GM12878 (cell line): ENCODE measurements around the gene CCDC28A. TPM values are rescaled to one million over a fixed set of nuclear protein-coding genes. Genes with fewer than 3 reads are reported as not detected.

Experiments
- ATAC-seq: fragments of 200-7000 bp; cut with Tn5 transposase; 3 replicates; pipeline ENCODE4 v1.9.1; 2020; ENCODE audit warnings: mild to moderate bottlenecking, moderate library complexity
- BruUV-seq: library from RNA; stranded (reverse); fragments of 400-500 nt; replicated peaks from 2 replicates; lab custom pipeline; 2021; lab: Mats Ljungman, UMichigan
- CTCF ChIA-PET: fragments of 300-600 bp; sonication (Branson Sonifier 250); formaldehyde crosslinking; extraction: SDS; loops from one replicate; lab custom pipeline; 2021; ENCODE audit warnings: inconsistent platforms; lab: Yijun Ruan, JAX
- POLR2A ChIA-PET: fragments of 350-600 bp; formaldehyde crosslinking; extraction: SDS; loops from one replicate; lab custom pipeline; 2021; ENCODE audit warnings: inconsistent platforms; lab: Charles Lee
- RAD21 ChIA-PET: fragments of 300-600 bp; sonication (Branson Sonifier 250); formaldehyde crosslinking; loops from one replicate; lab custom pipeline; 2023; ENCODE audit warnings: antibody characterized with exemption; ENCODE audit not compliant: unreplicated experiment; lab: Charles Lee
- SMC1A ChIA-PET: fragments of 300-600 bp; sonication (Branson Sonifier 250); formaldehyde crosslinking; loops from one replicate; lab custom pipeline; 2023; ENCODE audit not compliant: unreplicated experiment, uncharacterized antibody; lab: Charles Lee
- DNase-seq: peaks from one replicate; pipeline ENCODE4 v3.0.0-alpha.2; 2011; ENCODE audit warnings: low read depth, low spot score
- FAIRE-seq: peaks from 3 replicates; lab custom pipeline; 2011; peaks lifted over from hg19 to GRCh38; lab: Jason Lieb, UNC
- H2AFZ ChIP-seq: 2 replicates; pipeline ENCODE4 v1.6.0; 2011; ENCODE audit warnings: low read depth, low read length, control low read depth; ENCODE audit not compliant: control insufficient read depth
- H3K27ac ChIP-seq: 2 replicates; pipeline ENCODE4 v1.5.1; 2011; ENCODE audit warnings: control low read depth; ENCODE audit not compliant: control insufficient read depth, insufficient read depth
- H3K27me3 ChIP-seq, 2 experiments: replicated peaks in 1 of 2; 2 replicates each; pipeline versions ENCODE4 v1.6.0 to v1.6.1; 2011; ENCODE audit warnings: low read length in 1 of 2; ENCODE audit not compliant: control insufficient read depth in 2 of 2, insufficient read depth in 2 of 2
- H3K36me3 ChIP-seq, 2 experiments: 2 replicates each; pipeline ENCODE4 v1.5.1; 2011; ENCODE audit warnings: low read length in 1 of 2; ENCODE audit not compliant: control insufficient read depth in 2 of 2, insufficient read depth in 2 of 2
- H3K4me1 ChIP-seq: 2 replicates; pipeline ENCODE4 v1.6.1; 2011; ENCODE audit warnings: mild to moderate bottlenecking, low read length, moderate library complexity, mixed read lengths; ENCODE audit not compliant: control insufficient read depth, insufficient read depth
- H3K4me2 ChIP-seq: 2 replicates; pipeline ENCODE4 v1.6.0; 2011; ENCODE audit warnings: control low read depth; ENCODE audit not compliant: control insufficient read depth, insufficient read depth
- H3K4me3 ChIP-seq: fragments of 200-600 bp; sonication (generic); 2 replicates; pipeline ENCODE4 v1.5.1; 2016
- H3K79me2 ChIP-seq: 2 replicates; pipeline ENCODE4 v1.6.0; 2011; ENCODE audit warnings: low read length; ENCODE audit not compliant: control insufficient read depth, insufficient read depth
- H3K9ac ChIP-seq: 2 replicates; pipeline ENCODE4 v1.8.0; 2011; ENCODE audit warnings: low read length, control low read depth, mixed read lengths; ENCODE audit not compliant: control insufficient read depth, insufficient read depth
- H3K9me3 ChIP-seq: replicated peaks from 3 replicates; pipeline ENCODE4 v1.5.1; 2011; ENCODE audit warnings: mild to moderate bottlenecking, low read length; ENCODE audit not compliant: control insufficient read depth, insufficient read depth
- H4K20me1 ChIP-seq: 2 replicates; pipeline ENCODE4 v1.6.0; 2011; ENCODE audit not compliant: control insufficient read depth, insufficient read depth
- ATF2 ChIP-seq: IDR thresholded peaks from 2 replicates; pipeline ENCODE4 v1.6.1; 2012; ENCODE audit warnings: low read length, inconsistent platforms
- CTCF ChIP-seq, 3 experiments: IDR thresholded peaks in 2 of 3; conservative IDR thresholded peaks in 1 of 3; 2 replicates each; pipeline ENCODE4 v1.5.1; 2011; ENCODE audit warnings: low read depth in 3 of 3, low read length in 3 of 3, mild to moderate bottlenecking in 3 of 3, control low read depth in 2 of 3, moderate library complexity in 2 of 3, inconsistent platforms in 1 of 3, mixed read lengths in 1 of 3; ENCODE audit not compliant: control insufficient read depth in 2 of 3, insufficient read depth in 1 of 3; ENCODE audit errors: extremely low read depth in 1 of 3
- E2F8 ChIP-seq: fragments of 450-650 bp; IDR thresholded peaks from 2 replicates; pipeline ENCODE4 v1.6.1; 2018; ENCODE audit warnings: mild to moderate bottlenecking, low read depth, moderate library complexity; ENCODE audit not compliant: partially characterized antibody
- ESRRA ChIP-seq: IDR thresholded peaks from 2 replicates; pipeline ENCODE4 v1.6.1; 2012; ENCODE audit warnings: mild to moderate bottlenecking, low read length, improper control_type of control experiment
- FOXM1 ChIP-seq: IDR thresholded peaks from 2 replicates; pipeline ENCODE4 v1.6.1; 2012; ENCODE audit warnings: low read depth, mild to moderate bottlenecking, inconsistent platforms, low read length, moderate library complexity
- IRF4 ChIP-seq: IDR thresholded peaks from 2 replicates; pipeline ENCODE4 v1.6.1; 2011; ENCODE audit warnings: low read depth, low read length
- JUNB ChIP-seq: IDR thresholded peaks from 2 replicates; pipeline ENCODE4 v1.6.1; 2016; ENCODE audit warnings: antibody characterized with exemption, mild to moderate bottlenecking
- NBN ChIP-seq: fragments of 450-650 bp; IDR thresholded peaks from 2 replicates; pipeline ENCODE4 v1.6.1; 2016
- PAX5 ChIP-seq: IDR thresholded peaks from 2 replicates; pipeline ENCODE4 v1.6.1; 2011; ENCODE audit warnings: low read depth, low read length, borderline replicate concordance
- STAT1 ChIP-seq: fragments of 450-650 bp; conservative IDR thresholded peaks from 2 replicates; pipeline ENCODE4 v1.6.1; 2014; ENCODE audit warnings: antibody characterized with exemption, mild to moderate bottlenecking
- ZNF622 ChIP-seq: fragments of 450-650 bp; IDR thresholded peaks from 2 replicates; pipeline ENCODE4 v1.6.1; 2017; ENCODE audit warnings: mild to moderate bottlenecking, inconsistent platforms
- ZNF687 ChIP-seq: fragments of 450-650 bp; IDR thresholded peaks from 2 replicates; pipeline ENCODE4 v1.6.1; 2017; ENCODE audit warnings: mild to moderate bottlenecking, moderate library complexity
- WGBS: methylation state at CpG from one replicate; pipeline ENCODE4 v1.1.6; 2016; ENCODE audit warnings: low lambda C conversion rate; ENCODE audit not compliant: insufficient replicate concordance, insufficient coverage; ENCODE audit errors: missing lambda C conversion rate; 5-methylcytosine and 5-hydroxymethylcytosine counted together
- in situ Hi-C: fragments of 300-500 bp; cut with MboI; formaldehyde crosslinking; loops from 9 replicates; pipeline ENCODE4 v1.14.3; 2018; ENCODE audit warnings: mixed read lengths
- intact Hi-C: fragments of 100-400 bp; cut with micrococcal nuclease; formaldehyde crosslinking; loops from one replicate; pipeline ENCODE4 v1.14.2; 2022; ENCODE audit not compliant: unreplicated experiment
- polyA plus RNA-seq, 11 experiments: library from polyadenylated mRNA; depleted of rRNA in 4 of 11; unstranded in 6 of 11; stranded (reverse) in 5 of 11; fragments of >200 nt; fragmentation: Nextera tagmentation in 4 of 11; fragmentation: Illumina TruSeq in 1 of 11; extraction: Ambion mirVana in 4 of 11; extraction: Trizol in 1 of 11; gene quantifications; 1 replicate in 1 of 11; 2 replicates in 10 of 11; pipeline versions ENCODE4 v1.2.1 to v1.2.3, GENCODE V29; 2011 to 2016; ENCODE audit warnings: inconsistent platforms in 2 of 11, missing spikeins in 2 of 11, low read depth in 1 of 11
- total RNA-seq, 4 experiments: library from RNA; depleted of rRNA in 3 of 4; stranded (reverse); fragments of >200 nt in 3 of 4; fragmentation: Illumina TruSeq in 1 of 4; extraction: Trizol in 1 of 4; gene quantifications; 2 replicates each; pipeline versions ENCODE4 v1.2.1 to v1.2.3, GENCODE V29; 2013 to 2021

The CCDC28A gene
- total and polyA plus RNA-seq, 10 of the 15 experiments (the other 5 are each of a cell fraction or from before 2014, with no cell fraction given), result 13.5 to 38.8 (median 19.2) TPM

- Histone ChIP-seq H3K9me3 (no peaks in the 10 kb centered on the region), H3K27ac (peak overlapping the region; percentile 25; the same call in 1 of the 2 replicates), H3K9ac (no peak overlapping the region), H4K20me1 (no peaks in the 10 kb centered on the region), H3K79me2 (no peaks in the 10 kb centered on the region), H3K36me3 (no peaks in the 10 kb centered on the region), H3K4me1 (peaks cover 18% of the 10 kb centered on the region), H3K27me3 (no peaks in the 10 kb centered on the region), H2AFZ (peak overlapping the region; percentile 40), H3K4me3 (0 out of 2 replicates have a peak overlapping the region, but pooled peaks have one; percentile 27), H3K4me2 (peak overlapping the region; percentile 24)
- CTCF ChIA-PET, result interaction anchor here (0.8 to 10.7 kb wide), 18 partner anchors 13 to 554 kb away, joined by 3 to 166 read pairs (median 4); partner anchors contain the start of gene REPS1
- peak; percentile 62 for DNase-seq
- peak; percentile 85 for ATAC-seq
- in situ Hi-C loops, result loop anchor here (5.0 kb wide), 3 partner anchors 169 to 549 kb away; partner anchors contain the start of gene REPS1
- SMC1A ChIA-PET, result interaction anchor here (0.5 to 11.3 kb wide), 21 partner anchors 11 to 783 kb away, joined by 3 to 163 read pairs (median 5); partner anchors contain the start of gene REPS1
- 30% methylated on average over 10 of the region's 10 CpGs for WGBS
- RAD21 ChIA-PET, result interaction anchor here (0.6 to 6.3 kb wide), 18 partner anchors 13 to 546 kb away, joined by 3 to 94 read pairs (median 4); partner anchors contain the start of genes REPS1 and TXLNB
- intact Hi-C loops, result loop anchor here (1.0 kb wide), 3 partner anchors 52 to 97 kb away; no protein-coding TSS in a partner anchor
- no TSS peak for BruUV-seq
- FAIRE-seq, result peak; percentile 27
- POLR2A ChIA-PET, result interaction anchor here (0.5 to 1.4 kb wide), 4 partner anchors 12 to 170 kb away, joined by 3 to 6 read pairs (median 3); no protein-coding TSS in a partner anchor
- no peak for TF ChIP-seq STAT1
- TF ChIP-seq PAX5, result peak; percentile 54; the same call in 1 of the 2 replicates
- peak; percentile 66; the same call in 1 of the 2 replicates for TF ChIP-seq IRF4
- no peak for TF ChIP-seq CTCF (IDR thresholded peaks at IDR 0.05 in 2 of 3, conservative IDR thresholded peaks at IDR 0.05 in 1 of 3; ENCODE audit: control insufficient read depth in 2 of 3, extremely low read depth in 1 of 3, insufficient read depth in 1 of 3, low read depth in 3 of 3, low read length in 3 of 3)
- TF ChIP-seq NBN, result no peak
- no peak for TF ChIP-seq ESRRA
- peak; percentile 79 for TF ChIP-seq ATF2
- TF ChIP-seq FOXM1, result peak; percentile 87; the same call in 1 of the 2 replicates
- TF ChIP-seq JUNB, result peak; percentile 96
- peak; percentile 75; the same call in 1 of the 2 replicates for TF ChIP-seq ZNF687
- TF ChIP-seq ZNF622, result no peak
- no peak for TF ChIP-seq E2F8
These were observed 45.1 kb downstream of the CCDC28A start for GRCh38 chr6:138818496-138819194.
